NCI-H460 (cell line): ENCODE measurements around the gene CAB39. TPM values are rescaled to one million over a fixed set of nuclear protein-coding genes. Genes with fewer than 3 reads are reported as not detected.

Experiments used
- DNase-seq: peaks from one replicate; pipeline ENCODE4 v3.0.0-alpha.2; 2016; ENCODE audit warnings: low read depth; ENCODE audit errors: extremely low read depth
- total RNA-seq: library from RNA; depleted of rRNA; stranded (reverse); fragments of >200 nt; shearing (Covaris generic); gene quantifications from 2 replicates; pipeline ENCODE4 v1.2.3, GENCODE V29; 2014

The CAB39 gene
- total RNA-seq, 1 experiment from 2014 or later, result 49.7 TPM

DNA sequence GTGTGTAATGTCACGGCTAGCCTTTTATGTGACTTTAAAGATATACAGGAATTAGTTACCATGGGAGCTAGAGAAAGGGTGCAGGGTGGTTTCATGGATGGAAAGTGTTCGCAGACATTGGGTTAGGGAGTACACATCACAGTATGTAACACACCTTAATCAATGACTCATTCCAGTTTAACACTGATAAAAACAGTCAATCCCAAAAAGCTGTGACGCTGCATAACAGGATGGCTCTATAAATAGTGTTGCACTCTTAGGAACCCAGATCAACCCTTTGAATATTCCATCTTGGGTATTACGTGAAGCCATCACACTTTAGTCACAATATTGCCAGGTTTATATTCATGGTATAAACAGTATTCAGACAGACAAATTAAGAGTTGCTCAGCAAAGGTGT lies 33.6 kb downstream of the CAB39 start:
- DNase-seq, result no peak

DNA sequence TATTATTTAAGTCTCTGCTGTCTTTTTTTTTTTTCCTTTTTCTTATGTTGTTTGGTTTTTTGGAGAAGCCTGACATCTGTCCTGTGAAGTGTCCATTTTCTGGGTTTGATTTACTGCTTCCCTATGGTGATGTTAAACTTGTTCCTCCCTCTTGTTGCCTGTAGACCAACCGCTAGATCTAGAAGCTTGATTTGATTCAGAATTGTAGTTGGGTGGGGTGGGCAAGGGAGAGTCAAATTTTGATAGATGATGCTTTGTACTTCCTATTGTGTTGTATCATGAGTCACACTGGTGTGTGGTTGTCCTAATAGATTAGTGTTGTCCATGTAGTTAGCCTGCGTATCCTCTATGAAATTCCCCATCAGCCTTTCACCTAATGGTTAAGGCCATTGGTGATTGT lies 35.4 kb downstream of the CAB39 start:
- DNase-seq, result no peak

- DNase-seq, result no peak
These were observed 36.5 kb downstream of the CAB39 start for GRCh38 chr2:230749111-230749510.

- DNase-seq, result no peak
These were observed 38.4 kb downstream of the CAB39 start for GRCh38 chr2:230751062-230751461.

DNA sequence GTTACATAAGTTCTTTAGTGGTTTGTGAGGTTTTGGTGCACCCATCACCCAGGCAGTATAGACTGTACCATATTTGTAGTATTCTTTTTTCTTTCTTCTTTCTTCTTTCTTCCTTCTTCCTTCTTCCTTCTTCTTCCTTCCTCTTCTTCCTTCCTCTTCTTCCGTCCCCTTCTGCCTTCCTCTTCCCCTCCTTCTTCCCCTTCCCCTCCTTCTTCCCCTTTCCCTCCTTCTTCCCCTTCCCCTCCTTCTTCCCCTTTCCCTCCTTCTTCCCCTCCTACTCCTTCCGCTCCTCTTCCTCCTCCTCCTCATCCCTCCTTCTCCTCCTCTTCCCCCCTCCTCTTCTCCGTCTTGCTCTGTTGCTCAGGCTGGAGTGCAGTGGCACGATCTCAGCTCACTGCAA lies 41.6 kb downstream of the CAB39 start:
- no peak for DNase-seq

DNA sequence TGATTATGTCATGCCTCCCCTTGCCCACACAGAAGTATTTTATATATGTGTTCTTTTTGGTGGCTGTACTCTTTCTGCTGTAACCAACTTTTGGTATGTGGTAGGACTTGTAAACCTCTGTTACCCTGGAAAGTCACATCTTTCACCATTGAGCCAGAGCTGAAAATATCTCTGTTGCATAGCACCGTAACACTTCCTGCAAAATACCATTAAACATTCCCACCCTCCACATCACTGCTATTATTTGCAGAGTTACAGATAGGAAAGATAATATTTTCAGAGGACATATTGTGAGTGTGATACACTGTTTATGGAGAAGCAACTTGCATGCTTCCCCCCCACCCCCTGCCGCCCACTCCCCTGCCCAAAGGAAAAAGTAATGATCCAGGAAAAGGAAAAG lies 44.8 kb downstream of the CAB39 start:
- DNase-seq, result no peak

- DNase-seq, result no peak
These were observed 46.2 kb downstream of the CAB39 start for GRCh38 chr2:230758566-230759480.

DNA sequence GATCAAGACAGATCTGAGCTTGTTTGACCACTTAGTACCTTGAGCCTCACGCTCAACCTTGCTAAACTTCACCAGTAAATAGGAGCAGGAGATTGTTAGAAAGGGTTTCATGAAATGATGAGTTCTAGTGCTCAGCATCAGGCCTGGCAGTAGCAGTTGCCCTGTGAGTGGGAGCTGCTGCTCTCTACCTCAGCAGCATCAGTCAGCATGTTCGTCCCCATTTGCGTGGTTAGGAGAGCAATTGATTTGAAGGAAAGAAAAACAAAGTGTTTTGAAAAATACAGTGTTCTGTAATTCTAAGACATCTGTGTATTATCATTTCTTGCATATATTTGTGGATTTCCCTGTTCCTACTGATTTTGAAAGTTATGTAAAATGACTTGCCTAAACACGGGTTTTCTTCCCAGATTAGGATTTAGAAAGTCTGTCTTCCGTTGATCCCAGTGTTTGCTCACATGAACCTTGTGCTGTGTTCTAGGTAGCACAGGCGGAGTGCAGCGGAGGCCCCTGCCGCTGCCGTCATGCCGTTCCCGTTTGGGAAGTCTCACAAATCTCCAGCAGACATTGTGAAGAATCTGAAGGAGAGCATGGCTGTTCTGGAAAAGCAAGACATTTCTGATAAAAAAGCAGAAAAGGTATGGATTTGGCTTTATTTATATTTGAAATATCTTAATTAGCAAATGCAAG lies 47.0 kb downstream of the CAB39 start:
- no peak for DNase-seq

GRCh38 chr2:230761704-230762103 lies 49.1 kb downstream of the CAB39 start:
- no peak for DNase-seq

DNA sequence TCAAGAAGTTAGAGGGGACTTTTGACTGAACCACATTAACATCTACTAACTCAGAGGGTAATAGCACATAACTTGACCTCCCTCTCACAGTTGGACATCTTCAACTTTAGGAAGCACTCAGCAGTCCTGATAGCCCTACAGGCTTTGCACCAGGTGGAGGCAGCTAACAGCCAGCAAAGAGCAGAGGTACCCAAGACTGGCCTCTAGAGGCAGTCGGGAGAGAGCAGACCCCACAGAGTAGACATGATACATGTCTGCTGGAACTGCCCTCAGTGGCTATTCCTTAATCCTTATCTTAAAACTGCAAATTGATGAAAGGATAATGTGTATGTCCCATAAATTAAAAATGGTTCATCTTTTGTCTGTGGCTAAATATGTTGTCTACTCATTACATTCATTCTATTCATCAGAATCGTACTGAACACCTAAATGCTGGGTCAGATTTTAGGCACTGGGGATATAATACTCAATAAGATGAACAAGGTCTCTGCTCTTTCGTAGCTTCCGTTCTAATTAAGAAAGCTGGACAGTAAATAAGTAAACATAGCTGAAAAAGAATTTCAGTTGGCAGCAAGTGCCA lies 49.8 kb downstream of the CAB39 start:
- peak; percentile 31 for DNase-seq

DNA sequence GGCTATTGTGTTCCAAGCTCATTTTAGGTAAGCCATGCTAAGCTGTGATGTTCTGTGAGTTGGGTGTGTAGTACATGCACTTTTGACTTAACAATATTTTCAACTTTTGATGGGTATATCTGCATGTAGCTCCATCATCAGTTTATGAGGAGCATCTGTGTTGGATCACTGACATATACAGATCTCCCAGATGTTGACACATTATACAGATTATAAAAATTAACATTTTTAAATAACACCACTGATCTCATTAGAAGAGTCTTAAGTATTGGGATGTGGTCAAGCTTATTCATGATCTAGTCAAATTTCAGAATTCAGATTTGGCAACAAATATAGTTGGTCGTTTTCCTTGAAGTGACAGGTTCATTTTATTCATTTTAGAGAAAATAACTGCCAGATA lies 51.7 kb downstream of the CAB39 start:
- DNase-seq, result no peak

- no peak for DNase-seq
These were observed 53.1 kb downstream of the CAB39 start for GRCh38 chr2:230765611-230766300.

DNA sequence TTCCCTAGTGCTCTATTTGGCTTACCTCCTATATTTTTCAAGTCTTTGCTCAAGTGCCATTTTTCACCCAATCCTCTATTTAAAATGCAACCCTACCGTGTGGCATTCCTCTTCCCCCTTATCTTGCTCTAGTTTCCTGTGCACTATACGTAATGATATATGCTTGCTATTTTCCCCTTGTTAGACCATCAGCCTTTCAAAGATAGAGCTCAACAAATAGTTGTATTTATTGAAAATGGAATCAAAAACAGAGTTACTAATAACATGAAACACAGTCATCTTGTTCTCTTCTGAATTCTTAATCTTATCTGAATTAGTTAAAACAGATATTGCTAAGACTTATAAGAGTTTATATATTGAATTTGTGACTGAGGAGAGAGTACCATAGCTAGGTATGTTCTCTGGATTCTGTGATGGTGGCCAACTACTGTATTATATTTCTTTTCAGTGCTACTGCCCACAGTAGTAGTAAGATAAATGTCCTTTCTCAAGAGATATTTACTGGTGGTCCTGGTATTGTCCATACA lies 55.3 kb downstream of the CAB39 start:
- no peak for DNase-seq

DNA sequence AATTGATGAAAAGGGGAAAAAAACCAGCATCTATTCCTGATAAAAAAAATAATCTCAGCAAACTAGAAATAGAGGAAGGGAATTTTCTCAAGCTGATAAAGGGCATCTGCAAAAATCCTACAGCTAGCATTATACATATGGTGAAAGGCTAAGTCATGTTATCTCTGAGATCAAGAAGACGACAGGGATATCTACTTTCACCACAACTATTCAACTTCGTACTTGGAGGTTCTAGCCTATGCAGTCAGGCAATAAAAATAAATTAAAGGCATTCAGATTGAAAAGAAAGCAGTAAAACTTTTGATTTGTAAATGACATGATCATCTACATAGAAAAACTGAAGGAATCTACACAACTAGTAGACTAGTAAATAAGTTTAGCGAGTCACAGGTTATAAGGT lies 58.2 kb downstream of the CAB39 start:
- DNase-seq, result no peak

- no peak for DNase-seq
These were observed 59.5 kb downstream of the CAB39 start for GRCh38 chr2:230772156-230772555.

- no peak for DNase-seq
These were observed 60.6 kb downstream of the CAB39 start for GRCh38 chr2:230773039-230773773.

DNA sequence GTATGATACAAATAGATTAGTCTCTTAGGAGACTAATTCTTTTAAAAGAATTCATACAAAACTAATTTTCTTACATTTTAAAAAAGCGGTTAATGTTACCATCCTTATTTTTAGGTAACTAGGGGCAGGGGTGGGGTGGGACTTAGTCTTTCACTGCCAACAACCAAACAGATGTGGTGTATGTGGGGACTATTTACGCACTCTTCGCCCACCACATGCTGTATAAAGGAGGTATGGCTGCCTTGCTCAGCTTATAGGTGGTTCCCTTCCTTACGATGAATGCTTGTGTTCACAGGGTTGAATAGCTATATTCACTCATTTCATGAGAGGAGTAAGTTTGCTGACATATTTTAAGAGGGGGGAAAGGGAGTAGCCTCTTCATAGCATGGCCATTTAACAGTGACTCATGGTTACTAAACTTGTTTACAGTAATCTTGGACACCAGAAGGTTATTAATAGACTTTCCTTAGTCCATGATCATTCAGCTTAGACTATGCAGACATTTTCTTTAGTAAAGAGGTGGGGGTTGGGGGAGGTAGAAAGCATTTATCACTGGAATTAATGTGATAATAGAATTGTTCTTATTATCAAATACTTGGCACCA lies 61.8 kb downstream of the CAB39 start:
- peak; percentile 33 for DNase-seq

DNA sequence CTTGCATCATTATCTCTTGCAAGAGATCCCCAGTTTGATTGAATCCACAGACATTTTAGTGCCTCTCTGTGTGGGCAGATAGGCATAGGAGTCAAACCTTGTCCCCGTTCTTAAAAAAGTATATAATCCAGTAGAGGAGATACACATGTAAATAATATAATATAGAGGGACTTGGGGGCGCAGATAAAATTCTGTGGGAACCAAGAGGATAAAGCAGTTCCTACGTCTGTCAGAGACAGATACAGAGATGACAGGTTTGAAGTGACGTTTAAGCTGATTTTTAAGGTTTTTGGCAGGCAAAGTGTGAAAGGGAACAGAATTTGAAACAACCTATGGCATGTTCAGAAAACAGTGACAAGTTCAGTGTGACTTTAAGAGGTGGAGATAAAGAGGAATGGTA lies 63.1 kb downstream of the CAB39 start:
- no peak for DNase-seq

DNA sequence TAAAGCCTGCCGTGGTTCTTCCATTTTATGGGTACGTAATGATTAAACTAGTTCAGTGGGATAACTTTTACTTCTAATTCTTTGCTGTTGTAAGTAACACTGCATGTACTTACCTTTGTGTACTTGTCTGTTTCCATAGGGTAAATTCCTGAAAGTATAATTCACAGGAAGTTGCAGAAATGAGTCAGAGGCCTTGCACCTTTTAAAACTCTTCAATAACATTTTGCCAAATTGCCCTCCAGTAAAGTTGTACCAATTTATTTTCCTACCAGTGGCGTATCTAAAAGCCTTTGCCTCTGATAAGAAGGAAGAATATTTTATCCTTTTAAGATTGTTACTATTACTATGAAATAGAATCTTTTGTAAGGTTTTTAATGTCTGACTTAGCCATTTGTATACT lies 65.1 kb downstream of the CAB39 start:
- DNase-seq, result no peak
